GM12878 (cell line): ENCODE measurements around the gene PRR3. TPM values are rescaled to one million over a fixed set of nuclear protein-coding genes. Genes with fewer than 3 reads are reported as not detected.
A peak's percentile ranks its signal among the peaks of the same experiment; 100 is the strongest.

Experiments
- ATAC-seq: fragments of 200-7000 bp; cut with Tn5 transposase; 3 replicates; pipeline ENCODE4 v1.9.1; 2020; ENCODE audit warnings: mild to moderate bottlenecking, moderate library complexity
- BruUV-seq: library from RNA; stranded (reverse); fragments of 400-500 nt; replicated peaks from 2 replicates; lab custom pipeline; 2021; lab: Mats Ljungman, UMichigan
- CTCF ChIA-PET: fragments of 300-600 bp; sonication (Branson Sonifier 250); formaldehyde crosslinking; extraction: SDS; loops from one replicate; lab custom pipeline; 2021; ENCODE audit warnings: inconsistent platforms; lab: Yijun Ruan, JAX
- POLR2A ChIA-PET: fragments of 350-600 bp; formaldehyde crosslinking; extraction: SDS; loops from one replicate; lab custom pipeline; 2021; ENCODE audit warnings: inconsistent platforms; lab: Charles Lee
- RAD21 ChIA-PET: fragments of 300-600 bp; sonication (Branson Sonifier 250); formaldehyde crosslinking; loops from one replicate; lab custom pipeline; 2023; ENCODE audit warnings: antibody characterized with exemption; ENCODE audit not compliant: unreplicated experiment; lab: Charles Lee
- SMC1A ChIA-PET: fragments of 300-600 bp; sonication (Branson Sonifier 250); formaldehyde crosslinking; loops from one replicate; lab custom pipeline; 2023; ENCODE audit not compliant: unreplicated experiment, uncharacterized antibody; lab: Charles Lee
- DNase-seq: peaks from one replicate; pipeline ENCODE4 v3.0.0-alpha.2; 2011; ENCODE audit warnings: low read depth, low spot score
- FAIRE-seq: peaks from 3 replicates; lab custom pipeline; 2011; peaks lifted over from hg19 to GRCh38; lab: Jason Lieb, UNC
- H2AFZ ChIP-seq: 2 replicates; pipeline ENCODE4 v1.6.0; 2011; ENCODE audit warnings: low read depth, low read length, control low read depth; ENCODE audit not compliant: control insufficient read depth
- H3K27ac ChIP-seq: 2 replicates; pipeline ENCODE4 v1.5.1; 2011; ENCODE audit warnings: control low read depth; ENCODE audit not compliant: control insufficient read depth, insufficient read depth
- H3K27me3 ChIP-seq, 2 experiments: replicated peaks in 1 of 2; 2 replicates each; pipeline versions ENCODE4 v1.6.0 to v1.6.1; 2011; ENCODE audit warnings: low read length in 1 of 2; ENCODE audit not compliant: control insufficient read depth in 2 of 2, insufficient read depth in 2 of 2
- H3K36me3 ChIP-seq, 2 experiments: 2 replicates each; pipeline ENCODE4 v1.5.1; 2011; ENCODE audit warnings: low read length in 1 of 2; ENCODE audit not compliant: control insufficient read depth in 2 of 2, insufficient read depth in 2 of 2
- H3K4me1 ChIP-seq: 2 replicates; pipeline ENCODE4 v1.6.1; 2011; ENCODE audit warnings: mild to moderate bottlenecking, low read length, moderate library complexity, mixed read lengths; ENCODE audit not compliant: control insufficient read depth, insufficient read depth
- H3K4me2 ChIP-seq: 2 replicates; pipeline ENCODE4 v1.6.0; 2011; ENCODE audit warnings: control low read depth; ENCODE audit not compliant: control insufficient read depth, insufficient read depth
- H3K4me3 ChIP-seq: fragments of 200-600 bp; sonication (generic); 2 replicates; pipeline ENCODE4 v1.5.1; 2016
- H3K79me2 ChIP-seq: 2 replicates; pipeline ENCODE4 v1.6.0; 2011; ENCODE audit warnings: low read length; ENCODE audit not compliant: control insufficient read depth, insufficient read depth
- H3K9ac ChIP-seq: 2 replicates; pipeline ENCODE4 v1.8.0; 2011; ENCODE audit warnings: low read length, control low read depth, mixed read lengths; ENCODE audit not compliant: control insufficient read depth, insufficient read depth
- H3K9me3 ChIP-seq: replicated peaks from 3 replicates; pipeline ENCODE4 v1.5.1; 2011; ENCODE audit warnings: mild to moderate bottlenecking, low read length; ENCODE audit not compliant: control insufficient read depth, insufficient read depth
- H4K20me1 ChIP-seq: 2 replicates; pipeline ENCODE4 v1.6.0; 2011; ENCODE audit not compliant: control insufficient read depth, insufficient read depth
- CEBPZ ChIP-seq: fragments of 150-350 bp; IDR thresholded peaks from 2 replicates; pipeline ENCODE4 v1.6.1; 2016; ENCODE audit warnings: low read depth, low read length
- FOS ChIP-seq: IDR thresholded peaks from 3 replicates; pipeline ENCODE4 v1.6.1; 2011; ENCODE audit warnings: borderline replicate concordance; ENCODE audit not compliant: insufficient read length; ENCODE audit errors: extremely low read depth
- FOXM1 ChIP-seq: IDR thresholded peaks from 2 replicates; pipeline ENCODE4 v1.6.1; 2012; ENCODE audit warnings: low read depth, mild to moderate bottlenecking, inconsistent platforms, low read length, moderate library complexity
- HDAC6 ChIP-seq: fragments of 200-600 bp; sonication (generic); IDR thresholded peaks from one replicate; pipeline ENCODE4 v1.8.0; 2017; ENCODE audit warnings: antibody characterized with exemption; ENCODE audit not compliant: unreplicated experiment
- MEF2B ChIP-seq: fragments of 450-650 bp; IDR thresholded peaks from 2 replicates; pipeline ENCODE4 v1.6.1; 2018; ENCODE audit warnings: mild to moderate bottlenecking, moderate library complexity; ENCODE audit not compliant: partially characterized antibody, poor library complexity, severe bottlenecking
- NR2C1 ChIP-seq: fragments of 450-650 bp; IDR thresholded peaks from 2 replicates; pipeline ENCODE4 v1.6.1; 2017; ENCODE audit warnings: antibody characterized with exemption, mild to moderate bottlenecking, moderate library complexity
- SMAD5 ChIP-seq: IDR thresholded peaks from 2 replicates; pipeline ENCODE4 v1.6.1; 2016; ENCODE audit warnings: antibody characterized with exemption, low read depth
- SMARCA5 ChIP-seq: fragments of 450-650 bp; IDR thresholded peaks from 2 replicates; pipeline ENCODE4 v1.6.1; 2017; ENCODE audit warnings: mild to moderate bottlenecking
- SMC3 ChIP-seq: IDR thresholded peaks from 2 replicates; pipeline ENCODE4 v1.6.1; 2011; ENCODE audit warnings: low read length, improper control_type of control experiment, borderline replicate concordance
- SREBF2 ChIP-seq: IDR thresholded peaks from 2 replicates; pipeline ENCODE4 v1.6.1; 2012; ENCODE audit warnings: mild to moderate bottlenecking, low read length
- SRF ChIP-seq, 2 experiments: IDR thresholded peaks; 2 replicates each; pipeline ENCODE4 v1.6.1; 2011; ENCODE audit warnings: low read depth in 2 of 2, low read length in 2 of 2, mild to moderate bottlenecking in 1 of 2, moderate library complexity in 1 of 2
- TAF1 ChIP-seq: IDR thresholded peaks from 2 replicates; pipeline ENCODE4 v1.6.1; 2011; ENCODE audit warnings: mild to moderate bottlenecking, low read depth, low read length, borderline replicate concordance
- TCF12 ChIP-seq: IDR thresholded peaks from 2 replicates; pipeline ENCODE4 v1.6.1; 2011; ENCODE audit warnings: low read depth, mild to moderate bottlenecking, low read length
- ZSCAN29 ChIP-seq: fragments of 450-650 bp; IDR thresholded peaks from 2 replicates; pipeline ENCODE4 v1.6.1; 2017; ENCODE audit warnings: mild to moderate bottlenecking, moderate library complexity
- ZZZ3 ChIP-seq: IDR thresholded peaks from 2 replicates; pipeline ENCODE4 v1.6.1; 2011; ENCODE audit warnings: low read depth; ENCODE audit not compliant: control insufficient read depth, insufficient read length
- WGBS: methylation state at CpG from one replicate; pipeline ENCODE4 v1.1.6; 2016; ENCODE audit warnings: low lambda C conversion rate; ENCODE audit not compliant: insufficient replicate concordance, insufficient coverage; ENCODE audit errors: missing lambda C conversion rate; 5-methylcytosine and 5-hydroxymethylcytosine counted together
- in situ Hi-C: fragments of 300-500 bp; cut with MboI; formaldehyde crosslinking; loops from 9 replicates; pipeline ENCODE4 v1.14.3; 2018; ENCODE audit warnings: mixed read lengths
- intact Hi-C: fragments of 100-400 bp; cut with micrococcal nuclease; formaldehyde crosslinking; loops from one replicate; pipeline ENCODE4 v1.14.2; 2022; ENCODE audit not compliant: unreplicated experiment
- polyA plus RNA-seq, 11 experiments: library from polyadenylated mRNA; depleted of rRNA in 4 of 11; unstranded in 6 of 11; stranded (reverse) in 5 of 11; fragments of >200 nt; fragmentation: Nextera tagmentation in 4 of 11; fragmentation: Illumina TruSeq in 1 of 11; extraction: Ambion mirVana in 4 of 11; extraction: Trizol in 1 of 11; gene quantifications; 1 replicate in 1 of 11; 2 replicates in 10 of 11; pipeline versions ENCODE4 v1.2.1 to v1.2.3, GENCODE V29; 2011 to 2016; ENCODE audit warnings: inconsistent platforms in 2 of 11, missing spikeins in 2 of 11, low read depth in 1 of 11
- total RNA-seq, 4 experiments: library from RNA; depleted of rRNA in 3 of 4; stranded (reverse); fragments of >200 nt in 3 of 4; fragmentation: Illumina TruSeq in 1 of 4; extraction: Trizol in 1 of 4; gene quantifications; 2 replicates each; pipeline versions ENCODE4 v1.2.1 to v1.2.3, GENCODE V29; 2013 to 2021
- TF ChIP-seq, protein P1 (sequence below): IDR thresholded peaks from 2 replicates; pipeline ENCODE4 v1.6.1; 2012; ENCODE audit warnings: low read depth, low read length, improper control_type of control experiment

The PRR3 gene
- total and polyA plus RNA-seq, 10 of the 15 experiments (the other 5 are each of a cell fraction or from before 2014, with no cell fraction given) = 14.0 to 38.2 (median 20.5) TPM

- TF ChIP-seq ZZZ3 (no peak), SMARCA5 (no peak), SREBF2 (no peak), SMC3 (no peak), HDAC6 (no peak)
- TF ChIP-seq, all 136 proteins: peak for 0
These were observed 42.0 kb upstream of the PRR3 start (continued) for GRCh38 chr6:30515106-30515505.

DNA sequence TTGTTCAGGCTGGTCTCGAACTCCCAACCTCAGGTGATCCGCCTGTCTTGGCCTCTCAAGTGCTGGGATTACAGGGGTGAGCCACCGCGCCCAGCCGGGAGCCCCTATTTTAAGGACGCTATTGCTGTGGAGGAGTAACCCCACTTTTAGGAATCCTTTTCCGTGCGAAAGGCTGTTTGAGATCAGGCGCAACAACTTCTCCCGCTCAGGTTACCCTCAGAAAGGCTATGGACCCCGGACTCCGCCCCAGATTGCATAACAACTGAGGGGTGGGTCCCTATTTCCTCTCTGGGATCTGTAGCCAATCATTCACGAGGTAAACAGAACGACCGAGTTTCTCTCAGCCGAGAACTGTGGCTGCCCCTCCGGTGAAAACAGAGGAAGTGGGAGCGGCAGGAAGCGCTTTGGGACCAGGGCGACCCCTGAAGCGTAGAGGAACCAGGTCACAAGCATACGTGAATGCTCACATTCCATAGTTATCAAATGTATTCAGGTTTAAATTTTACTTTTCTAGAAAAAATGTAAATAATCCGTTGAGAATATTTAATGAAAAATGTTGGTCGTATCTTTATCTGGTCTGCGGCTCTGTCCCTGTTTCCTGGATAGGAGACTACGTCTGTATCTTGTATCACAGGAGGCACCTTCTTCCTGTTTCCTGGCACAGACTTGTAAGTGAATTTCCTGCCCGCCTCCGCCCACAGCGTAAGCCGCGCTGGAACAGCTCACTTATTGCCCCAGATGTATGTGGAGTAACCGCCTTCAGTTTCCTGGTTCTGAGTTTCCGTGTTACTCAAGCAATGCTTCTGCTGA, 40.9 kb upstream of the PRR3 start:
- in situ Hi-C loops (no loop called here), intact Hi-C loops (loop anchor here (2.0 kb wide), 1 partner anchor 17 kb away; no protein-coding TSS in a partner anchor)
- Histone ChIP-seq H3K4me2 (peak overlapping the region; percentile 30), H3K36me3 (no peaks in the 10 kb centered on the region), H3K27ac (peak overlapping the region; percentile 79), H3K9me3 (peaks cover 4% of the 10 kb centered on the region; the same call in 1 of the 3 replicates), H3K4me1 (peaks cover 13% of the 10 kb centered on the region), H4K20me1 (no peaks in the 10 kb centered on the region), H3K27me3 (no peaks in the 10 kb centered on the region), H2AFZ (peak overlapping the region; percentile 6), H3K79me2 (no peaks in the 10 kb centered on the region), H3K4me3 (peak overlapping the region; percentile 69), H3K9ac (peak overlapping the region; percentile 68)
- TSS peak; percentile 97 for BruUV-seq
- CTCF ChIA-PET = interaction anchor here (0.7 to 2.1 kb wide), 6 partner anchors 11 to 65 kb away, joined by 3 to 9 read pairs (median 7); no protein-coding TSS in a partner anchor
- RAD21 ChIA-PET = interaction anchor here (0.7 to 1.4 kb wide), 4 partner anchors 8 to 25 kb away, joined by 4 read pairs; no protein-coding TSS in a partner anchor
- DNase-seq (peak; percentile 92), ATAC-seq (peak; percentile 95), FAIRE-seq (peak; percentile 84)
- SMC1A ChIA-PET = interaction anchor here (1.0 to 1.6 kb wide), 4 partner anchors 8 to 31 kb away, joined by 3 to 5 read pairs (median 4); no protein-coding TSS in a partner anchor
- 2% methylated on average over 33 of the region's 33 CpGs for WGBS
- POLR2A ChIA-PET = interaction anchor here (0.6 to 1.5 kb wide), 13 partner anchors 12 to 1882 kb away, joined by 3 to 8 read pairs (median 4); partner anchors contain the start of gene GTF2H4
- TF ChIP-seq CEBPZ (no peak), TAF1 (peak; percentile 19; the same call in 1 of the 2 replicates), TCF12 (no peak), FOS (no peak), ZSCAN29 (no peak), ZZZ3 (no peak), NR2C1 (no peak), MEF2B (peak; percentile 29), FOXM1 (peak; percentile 44; the same call in 1 of the 2 replicates), SRF (IDR thresholded peaks at IDR 0.05; ENCODE audit: low read depth in 2 of 2, low read length in 2 of 2) (no peak), SMAD5 (no peak)
- TF ChIP-seq, protein P1, sequence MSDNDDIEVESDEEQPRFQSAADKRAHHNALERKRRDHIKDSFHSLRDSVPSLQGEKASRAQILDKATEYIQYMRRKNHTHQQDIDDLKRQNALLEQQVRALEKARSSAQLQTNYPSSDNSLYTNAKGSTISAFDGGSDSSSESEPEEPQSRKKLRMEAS = peak; percentile 63; the same call in 1 of the 2 replicates
